ENCODE measurements around the gene HECA. TPM values are rescaled to one million over a fixed set of nuclear protein-coding genes. Genes with fewer than 3 reads are reported as not detected.
"Not testable (repeated sequence)": the region's sequence is repeated elsewhere in the genome, so short reads cannot be mapped to it uniquely, and the experiment has no call there.

Gene HECA
- polyA plus RNA-seq, 4 donors: 16.1 to 19.1 (median 17.6) TPM

GRCh38 chr6:139201378-139201777, 66.5 kb downstream of the HECA start:
- DNase-seq (ENCODE audit: low read depth in 4 of 4, low spot score in 3 of 4): no peak

GRCh38 chr6:139204978-139205377, 70.1 kb downstream of the HECA start:
- DNase-seq (ENCODE audit: low read depth in 4 of 4, low spot score in 3 of 4): no peak

GRCh38 chr6:139205843-139206242, 71.0 kb downstream of the HECA start:
- DNase-seq (ENCODE audit: low read depth in 4 of 4, low spot score in 3 of 4): no peak

- not testable (repeated sequence) for DNase-seq (ENCODE audit: low read depth in 4 of 4, low spot score in 3 of 4)
Observed at GRCh38 chr6:139210766-139211165, 75.9 kb downstream of the HECA start.

- not testable (repeated sequence) for DNase-seq (ENCODE audit: low read depth in 4 of 4, low spot score in 3 of 4)
Observed at GRCh38 chr6:139212460-139212859, 77.6 kb downstream of the HECA start.

GRCh38 chr6:139219271-139219729, 84.4 kb downstream of the HECA start:
- peak in 3 of 4 donors; percentile 50 to 67 (median 50) for DNase-seq (ENCODE audit: low read depth in 4 of 4, low spot score in 3 of 4)

- no peak for DNase-seq (ENCODE audit: low read depth in 4 of 4, low spot score in 3 of 4)
Observed at GRCh38 chr6:139219746-139220145, 84.9 kb downstream of the HECA start.

- not testable (repeated sequence) for DNase-seq (ENCODE audit: low read depth in 4 of 4, low spot score in 3 of 4)
Observed at GRCh38 chr6:139228387-139228786, 93.5 kb downstream of the HECA start.

Other genes with a start within 250 kb of the HECA start
- 10 to 100 TPM; 52.0 to 81.0 (median 77.3) TPM for gene REPS1, start 146.8 kb upstream of the HECA start, polyA plus RNA-seq (ENCODE audit: insufficient read length in 4 of 4)
- gene ABRACL, start 106.3 kb upstream of the HECA start, polyA plus RNA-seq (ENCODE audit: insufficient read length in 4 of 4): 10 to 100 TPM; 15.2 to 52.4 (median 43.9) TPM
- gene TXLNB, start 156.9 kb downstream of the HECA start, polyA plus RNA-seq (ENCODE audit: insufficient read length in 4 of 4): 1 to 10 TPM; 1.7 to 9.9 (median 2.3) TPM
- gene CITED2, start 239.6 kb downstream of the HECA start, polyA plus RNA-seq (ENCODE audit: insufficient read length in 4 of 4): 100 to 1,000 TPM; 104 to 202 (median 163) TPM

Data from left renal pelvis (tissue), 4 donors.